ENCODE measurements around the gene IFNA2.

- TF ChIP-seq, protein P1, sequence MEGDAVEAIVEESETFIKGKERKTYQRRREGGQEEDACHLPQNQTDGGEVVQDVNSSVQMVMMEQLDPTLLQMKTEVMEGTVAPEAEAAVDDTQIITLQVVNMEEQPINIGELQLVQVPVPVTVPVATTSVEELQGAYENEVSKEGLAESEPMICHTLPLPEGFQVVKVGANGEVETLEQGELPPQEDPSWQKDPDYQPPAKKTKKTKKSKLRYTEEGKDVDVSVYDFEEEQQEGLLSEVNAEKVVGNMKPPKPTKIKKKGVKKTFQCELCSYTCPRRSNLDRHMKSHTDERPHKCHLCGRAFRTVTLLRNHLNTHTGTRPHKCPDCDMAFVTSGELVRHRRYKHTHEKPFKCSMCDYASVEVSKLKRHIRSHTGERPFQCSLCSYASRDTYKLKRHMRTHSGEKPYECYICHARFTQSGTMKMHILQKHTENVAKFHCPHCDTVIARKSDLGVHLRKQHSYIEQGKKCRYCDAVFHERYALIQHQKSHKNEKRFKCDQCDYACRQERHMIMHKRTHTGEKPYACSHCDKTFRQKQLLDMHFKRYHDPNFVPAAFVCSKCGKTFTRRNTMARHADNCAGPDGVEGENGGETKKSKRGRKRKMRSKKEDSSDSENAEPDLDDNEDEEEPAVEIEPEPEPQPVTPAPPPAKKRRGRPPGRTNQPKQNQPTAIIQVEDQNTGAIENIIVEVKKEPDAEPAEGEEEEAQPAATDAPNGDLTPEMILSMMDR (conservative IDR thresholded peaks at IDR 0.05 in 1 of 2, IDR thresholded peaks at IDR 0.05 in 1 of 2; ENCODE audit: extremely low read depth in 1 of 2, insufficient read depth in 1 of 2, low read depth in 1 of 2, low read length in 2 of 2) = no peak
- no peak for TF ChIP-seq EZH2 (IDR thresholded peaks at IDR 0.05; ENCODE audit: borderline replicate concordance, low read length)
Observed at GRCh38 chr9:21429191-21429590, 44.0 kb upstream of the IFNA2 start.
